Neural cell (in vitro differentiated cells): ENCODE results near the gene MMP24OS. TPM values are rescaled to one million over a fixed set of nuclear protein-coding genes. Genes with fewer than 3 reads are reported as not detected.

ENCODE experiments used
- H2AFZ ChIP-seq: fragments of 200-600, 300-800 bp; sonication (generic), shearing (Covaris generic); 2 replicates; pipeline ENCODE4 v1.6.0; 2014; ENCODE audit warnings: low read depth, mild to moderate bottlenecking, antibody characterized with exemption, low read length, moderate library complexity
- H3F3A ChIP-seq: fragments of 200-600 bp; shearing (Covaris generic); 2 replicates; pipeline ENCODE4 v1.6.1; 2016; ENCODE audit warnings: mild to moderate bottlenecking, moderate library complexity, mixed read lengths, antibody characterized with exemption, low read length; ENCODE audit not compliant: insufficient read depth, poor library complexity, severe bottlenecking
- H3K27ac ChIP-seq: fragments of 200-600, 300-800 bp; sonication (generic), shearing (Covaris generic); 2 replicates; pipeline ENCODE4 v1.5.1; 2014; ENCODE audit warnings: mild to moderate bottlenecking, low read length, moderate library complexity
- H3K27me3 ChIP-seq: fragments of 300-800, 200-600 bp; sonication (generic), shearing (Covaris generic); 2 replicates; pipeline ENCODE4 v1.6.0; 2014; ENCODE audit warnings: mild to moderate bottlenecking, low read depth, low read length, moderate library complexity; ENCODE audit not compliant: insufficient read depth
- H3K36me3 ChIP-seq: fragments of 300-800, 200-600 bp; sonication (generic), shearing (Covaris generic); 2 replicates; pipeline ENCODE4 v1.5.1; 2014; ENCODE audit warnings: mild to moderate bottlenecking, antibody characterized with exemption, low read length, moderate library complexity; ENCODE audit not compliant: insufficient read depth
- H3K4me2 ChIP-seq: fragments of 300-800, 200-600 bp; sonication (generic), shearing (Covaris generic); 2 replicates; pipeline ENCODE4 v1.6.0; 2014; ENCODE audit warnings: mild to moderate bottlenecking, low read length
- H3K4me3 ChIP-seq: fragments of 300-800, 200-600 bp; sonication (generic), shearing (Covaris generic); 2 replicates; pipeline ENCODE4 v1.5.1; 2014; ENCODE audit warnings: mild to moderate bottlenecking, low read length, moderate library complexity
- H3K79me2 ChIP-seq: fragments of 200-600 bp; shearing (Covaris generic); replicated peaks from 2 replicates; pipeline ENCODE4 v1.6.0; 2014; ENCODE audit warnings: mild to moderate bottlenecking, low read length, moderate library complexity; ENCODE audit not compliant: insufficient read depth
- H3K9ac ChIP-seq: fragments of 300-800, 200-600 bp; sonication (generic), shearing (Covaris generic); 2 replicates; pipeline ENCODE4 v1.6.1; 2016; ENCODE audit warnings: mild to moderate bottlenecking, low read length, mixed read lengths
- H3K9me2 ChIP-seq: fragments of 200-600 bp; shearing (Covaris generic); 2 replicates; pipeline ENCODE4 v1.6.1; 2016; ENCODE audit warnings: mild to moderate bottlenecking, low read length, mixed read lengths; ENCODE audit not compliant: insufficient read depth
- H3K9me3 ChIP-seq: fragments of 200-600, 300-800 bp; sonication (generic), shearing (Covaris generic); 2 replicates; pipeline ENCODE4 v1.6.1; 2016; ENCODE audit warnings: mild to moderate bottlenecking, mixed run types, low read length, moderate library complexity, mixed read lengths
- H4K20me1 ChIP-seq: fragments of 200-600 bp; shearing (Covaris generic); 2 replicates; pipeline ENCODE4 v1.6.1; 2016; ENCODE audit warnings: mild to moderate bottlenecking, mixed run types; ENCODE audit not compliant: insufficient read depth
- EP300 ChIP-seq: fragments of 450-650 bp; conservative IDR thresholded peaks from 2 replicates; pipeline ENCODE4 v1.6.1; 2014; ENCODE audit warnings: antibody characterized with exemption, mild to moderate bottlenecking, moderate library complexity; ENCODE audit not compliant: poor library complexity, severe bottlenecking
- EZH2 ChIP-seq: fragments of 200-600, 300-800 bp; shearing (Covaris generic), sonication (generic); IDR thresholded peaks from 2 replicates; pipeline ENCODE4 v1.6.1; 2014; ENCODE audit warnings: antibody characterized with exemption, low read length, borderline replicate concordance, mild to moderate bottlenecking; ENCODE audit not compliant: insufficient read depth, poor library complexity, severe bottlenecking
- MXI1 ChIP-seq: fragments of 450-650 bp; conservative IDR thresholded peaks from 2 replicates; pipeline ENCODE4 v1.6.1; 2014; ENCODE audit warnings: antibody characterized with exemption, mild to moderate bottlenecking; ENCODE audit not compliant: poor library complexity, severe bottlenecking
- POLR2AphosphoS5 ChIP-seq: IDR thresholded peaks from 2 replicates; pipeline ENCODE4 v1.6.1; 2012
- RAD21 ChIP-seq: fragments of 450-650 bp; conservative IDR thresholded peaks from 2 replicates; pipeline ENCODE4 v1.6.1; 2014; ENCODE audit warnings: antibody characterized with exemption, mild to moderate bottlenecking, moderate library complexity
- SMC3 ChIP-seq: fragments of 450-650 bp; conservative IDR thresholded peaks from 2 replicates; pipeline ENCODE4 v1.6.1; 2014; ENCODE audit warnings: antibody characterized with exemption, mild to moderate bottlenecking, moderate library complexity; ENCODE audit not compliant: poor library complexity
- TAF1 ChIP-seq: IDR thresholded peaks from 2 replicates; pipeline ENCODE4 v1.6.1; 2012; ENCODE audit warnings: low read depth
- polyA plus RNA-seq: library from polyadenylated mRNA; depleted of rRNA; stranded (reverse); fragments of >200 nt; gene quantifications from 2 replicates; pipeline ENCODE4 v1.2.3, GENCODE V29; 2014
- TF ChIP-seq, protein P1 (sequence below): fragments of 450-650 bp; IDR thresholded peaks from 2 replicates; pipeline ENCODE4 v1.5.1; 2014; ENCODE audit warnings: antibody characterized with exemption, mild to moderate bottlenecking, moderate library complexity; ENCODE audit not compliant: poor library complexity, severe bottlenecking
- TF ChIP-seq, protein P2 (sequence below): IDR thresholded peaks from 2 replicates; pipeline ENCODE4 v1.6.1; 2012; ENCODE audit warnings: borderline replicate concordance

The MMP24OS gene
- polyA plus RNA-seq, 1 donor from 2014 or later, result 7.7 TPM

DNA sequence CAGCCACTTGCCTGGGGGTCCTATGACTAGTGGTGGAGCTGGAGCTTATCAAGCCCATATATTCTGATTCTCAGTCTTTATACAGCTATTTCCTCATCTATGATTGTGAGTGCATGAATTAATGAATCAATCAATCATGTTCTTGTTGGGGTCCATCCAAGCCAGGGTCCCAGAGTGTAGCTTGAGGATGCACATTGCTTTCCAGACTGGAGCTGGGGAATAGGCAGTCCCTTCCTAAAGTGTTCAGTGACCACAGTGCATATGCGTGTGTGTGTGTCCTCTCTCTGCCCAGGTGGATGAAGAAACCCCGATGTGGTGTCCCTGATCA is 26.3 kb downstream of the MMP24OS start:
- no peak for TF ChIP-seq SMC3
- no peak for TF ChIP-seq EZH2
- TF ChIP-seq EP300, result no peak
- TF ChIP-seq RAD21, result no peak
- TF ChIP-seq TAF1, result no peak
- TF ChIP-seq, protein P1, sequence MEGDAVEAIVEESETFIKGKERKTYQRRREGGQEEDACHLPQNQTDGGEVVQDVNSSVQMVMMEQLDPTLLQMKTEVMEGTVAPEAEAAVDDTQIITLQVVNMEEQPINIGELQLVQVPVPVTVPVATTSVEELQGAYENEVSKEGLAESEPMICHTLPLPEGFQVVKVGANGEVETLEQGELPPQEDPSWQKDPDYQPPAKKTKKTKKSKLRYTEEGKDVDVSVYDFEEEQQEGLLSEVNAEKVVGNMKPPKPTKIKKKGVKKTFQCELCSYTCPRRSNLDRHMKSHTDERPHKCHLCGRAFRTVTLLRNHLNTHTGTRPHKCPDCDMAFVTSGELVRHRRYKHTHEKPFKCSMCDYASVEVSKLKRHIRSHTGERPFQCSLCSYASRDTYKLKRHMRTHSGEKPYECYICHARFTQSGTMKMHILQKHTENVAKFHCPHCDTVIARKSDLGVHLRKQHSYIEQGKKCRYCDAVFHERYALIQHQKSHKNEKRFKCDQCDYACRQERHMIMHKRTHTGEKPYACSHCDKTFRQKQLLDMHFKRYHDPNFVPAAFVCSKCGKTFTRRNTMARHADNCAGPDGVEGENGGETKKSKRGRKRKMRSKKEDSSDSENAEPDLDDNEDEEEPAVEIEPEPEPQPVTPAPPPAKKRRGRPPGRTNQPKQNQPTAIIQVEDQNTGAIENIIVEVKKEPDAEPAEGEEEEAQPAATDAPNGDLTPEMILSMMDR, result no peak
- no peak for TF ChIP-seq MXI1
- TF ChIP-seq, protein P2, sequence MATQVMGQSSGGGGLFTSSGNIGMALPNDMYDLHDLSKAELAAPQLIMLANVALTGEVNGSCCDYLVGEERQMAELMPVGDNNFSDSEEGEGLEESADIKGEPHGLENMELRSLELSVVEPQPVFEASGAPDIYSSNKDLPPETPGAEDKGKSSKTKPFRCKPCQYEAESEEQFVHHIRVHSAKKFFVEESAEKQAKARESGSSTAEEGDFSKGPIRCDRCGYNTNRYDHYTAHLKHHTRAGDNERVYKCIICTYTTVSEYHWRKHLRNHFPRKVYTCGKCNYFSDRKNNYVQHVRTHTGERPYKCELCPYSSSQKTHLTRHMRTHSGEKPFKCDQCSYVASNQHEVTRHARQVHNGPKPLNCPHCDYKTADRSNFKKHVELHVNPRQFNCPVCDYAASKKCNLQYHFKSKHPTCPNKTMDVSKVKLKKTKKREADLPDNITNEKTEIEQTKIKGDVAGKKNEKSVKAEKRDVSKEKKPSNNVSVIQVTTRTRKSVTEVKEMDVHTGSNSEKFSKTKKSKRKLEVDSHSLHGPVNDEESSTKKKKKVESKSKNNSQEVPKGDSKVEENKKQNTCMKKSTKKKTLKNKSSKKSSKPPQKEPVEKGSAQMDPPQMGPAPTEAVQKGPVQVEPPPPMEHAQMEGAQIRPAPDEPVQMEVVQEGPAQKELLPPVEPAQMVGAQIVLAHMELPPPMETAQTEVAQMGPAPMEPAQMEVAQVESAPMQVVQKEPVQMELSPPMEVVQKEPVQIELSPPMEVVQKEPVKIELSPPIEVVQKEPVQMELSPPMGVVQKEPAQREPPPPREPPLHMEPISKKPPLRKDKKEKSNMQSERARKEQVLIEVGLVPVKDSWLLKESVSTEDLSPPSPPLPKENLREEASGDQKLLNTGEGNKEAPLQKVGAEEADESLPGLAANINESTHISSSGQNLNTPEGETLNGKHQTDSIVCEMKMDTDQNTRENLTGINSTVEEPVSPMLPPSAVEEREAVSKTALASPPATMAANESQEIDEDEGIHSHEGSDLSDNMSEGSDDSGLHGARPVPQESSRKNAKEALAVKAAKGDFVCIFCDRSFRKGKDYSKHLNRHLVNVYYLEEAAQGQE, result no peak
- TF ChIP-seq POLR2AphosphoS5, result no peak
- H3K27ac ChIP-seq, result no peak overlapping the region
- no peaks in the 10 kb centered on the region for H3K9me3 ChIP-seq
- peaks cover 7% of the 10 kb centered on the region for H3K36me3 ChIP-seq
- no peak overlapping the region for H3K4me3 ChIP-seq
- no peaks in the 10 kb centered on the region for H3K27me3 ChIP-seq
- H3K9me2 ChIP-seq, result no peaks in the 10 kb centered on the region
- no peak overlapping the region for H3K4me2 ChIP-seq
- H3K9ac ChIP-seq, result no peak overlapping the region
- H3F3A ChIP-seq, result no peaks in the 10 kb centered on the region
- no peaks in the 10 kb centered on the region for H4K20me1 ChIP-seq
- no peaks in the 10 kb centered on the region for H3K79me2 ChIP-seq
- H2AFZ ChIP-seq, result no peak overlapping the region

DNA sequence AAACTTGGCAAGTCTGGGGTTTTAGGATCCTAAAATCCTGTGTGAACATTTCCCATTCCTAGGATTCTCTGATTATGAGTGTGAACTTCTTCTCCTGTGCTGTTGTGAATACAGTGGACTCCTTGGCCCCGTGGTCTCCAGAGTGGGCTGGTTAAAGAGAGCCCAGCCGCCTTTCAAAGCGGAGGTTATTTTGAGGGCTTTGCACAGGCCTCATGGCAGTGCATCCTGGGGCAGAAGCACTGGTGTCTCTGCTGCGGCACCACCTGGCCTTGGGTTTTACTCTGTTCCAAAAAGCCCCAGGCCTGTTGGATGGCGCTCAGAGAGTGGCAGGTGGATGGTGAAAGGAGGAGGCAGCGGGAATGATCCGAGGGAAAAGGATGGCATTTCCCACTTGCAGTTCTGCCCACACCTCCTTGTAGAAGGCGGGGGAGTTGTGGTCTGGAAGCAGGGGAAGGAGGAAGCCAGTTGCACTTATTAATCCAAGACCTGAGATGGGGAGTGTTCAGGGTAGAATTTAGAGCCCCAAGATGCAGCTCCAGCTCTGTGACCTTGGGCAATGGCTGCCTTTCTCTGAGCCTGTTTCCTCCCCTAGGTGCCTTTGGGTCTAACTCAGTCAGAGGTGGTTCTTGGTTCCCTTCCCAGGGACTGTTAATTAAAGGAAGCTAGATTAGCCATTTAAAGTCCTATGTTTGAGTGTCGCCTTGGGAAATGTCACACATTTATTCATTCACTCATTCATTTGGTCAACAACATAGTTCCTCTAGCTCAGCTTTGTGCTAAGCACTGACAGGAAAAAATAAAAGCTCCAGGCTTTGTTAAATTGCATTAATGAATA is 29.1 kb downstream of the MMP24OS start:
- H3K27me3 ChIP-seq, result no peaks in the 10 kb centered on the region
- no peaks in the 10 kb centered on the region for H3K79me2 ChIP-seq
- no peaks in the 10 kb centered on the region for H3F3A ChIP-seq
- no peak overlapping the region for H3K4me3 ChIP-seq
- no peaks in the 10 kb centered on the region for H3K9me2 ChIP-seq
- peaks cover 7% of the 10 kb centered on the region for H3K36me3 ChIP-seq
- H3K9ac ChIP-seq, result no peak overlapping the region
- H3K27ac ChIP-seq, result no peak overlapping the region
- no peak for TF ChIP-seq SMC3
- TF ChIP-seq, protein P2, result no peak
- TF ChIP-seq EP300, result no peak
- TF ChIP-seq EZH2, result no peak
- TF ChIP-seq, protein P1, result no peak
- H3K9me3 ChIP-seq, result no peaks in the 10 kb centered on the region
- no peaks in the 10 kb centered on the region for H4K20me1 ChIP-seq
- H2AFZ ChIP-seq, result no peak overlapping the region
- H3K4me2 ChIP-seq, result no peak overlapping the region
